Measurements from ENCODE around the gene TPD52L2. TPM values are rescaled to one million over a fixed set of nuclear protein-coding genes. Genes with fewer than 3 reads are reported as not detected.
A peak's percentile ranks its signal among the peaks of the same experiment; 100 is the strongest.

Gene TPD52L2
- polyA plus RNA-seq, 1 experiment: 202 TPM

DNA sequence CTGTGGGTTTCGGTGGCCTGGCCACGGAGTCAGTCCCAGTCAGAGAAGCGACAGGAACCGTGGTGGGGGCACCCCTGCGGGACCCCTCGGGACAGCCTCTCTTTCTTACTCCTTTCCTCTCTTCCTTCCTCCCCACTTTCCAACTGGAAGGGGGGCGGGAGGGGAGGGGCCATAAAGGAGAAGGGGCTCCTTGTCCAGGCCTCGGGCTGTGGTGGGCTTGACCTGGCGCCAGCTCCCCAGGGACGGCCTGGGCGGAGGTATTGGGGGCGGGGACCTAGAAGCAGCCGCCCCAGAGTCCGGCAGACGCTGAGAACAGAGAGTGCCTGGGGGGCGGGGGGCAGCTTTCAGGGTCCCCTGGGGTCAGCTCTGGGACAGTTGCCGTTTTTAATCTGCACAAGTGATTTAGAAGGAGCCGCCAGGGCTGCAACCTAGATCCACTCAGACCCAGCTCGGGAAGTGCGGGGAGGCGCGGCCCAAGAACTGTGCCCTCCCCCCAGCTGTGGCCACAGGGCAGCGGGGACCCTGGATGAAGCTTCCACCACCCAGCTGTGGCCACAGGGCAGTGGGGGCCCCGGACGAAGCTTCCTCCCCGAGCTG is 10.2 kb upstream of the TPD52L2 start:
- Histone ChIP-seq H3K9me3 (ENCODE audit: control insufficient read depth, insufficient read depth, low read length) (no peaks in the 10 kb centered on the region; the same call in 1 of the 2 replicates), H3K27me3 (ENCODE audit: control insufficient read depth, insufficient read depth, low read length) (no peaks in the 10 kb centered on the region), H3K27ac (ENCODE audit: low read depth, low read length) (no peak overlapping the region), H3K4me3 (ENCODE audit: low read depth, low read length) (no peak overlapping the region)
- ChIA-PET POLR2A (interaction anchor here (1.8 kb wide), 1 partner anchor 10 kb away, joined by 15 read pairs; the partner anchor contains the start of gene TPD52L2), CTCF (interaction anchor here (1.6 kb wide), 1 partner anchor 9 kb away, joined by 4 read pairs; no protein-coding TSS in a partner anchor)
- DNase-seq (ENCODE audit: low read depth, low spot score): no peak
- TF ChIP-seq CTCF (IDR thresholded peaks at IDR 0.05; ENCODE audit: low read depth, low read length): no peak

DNA sequence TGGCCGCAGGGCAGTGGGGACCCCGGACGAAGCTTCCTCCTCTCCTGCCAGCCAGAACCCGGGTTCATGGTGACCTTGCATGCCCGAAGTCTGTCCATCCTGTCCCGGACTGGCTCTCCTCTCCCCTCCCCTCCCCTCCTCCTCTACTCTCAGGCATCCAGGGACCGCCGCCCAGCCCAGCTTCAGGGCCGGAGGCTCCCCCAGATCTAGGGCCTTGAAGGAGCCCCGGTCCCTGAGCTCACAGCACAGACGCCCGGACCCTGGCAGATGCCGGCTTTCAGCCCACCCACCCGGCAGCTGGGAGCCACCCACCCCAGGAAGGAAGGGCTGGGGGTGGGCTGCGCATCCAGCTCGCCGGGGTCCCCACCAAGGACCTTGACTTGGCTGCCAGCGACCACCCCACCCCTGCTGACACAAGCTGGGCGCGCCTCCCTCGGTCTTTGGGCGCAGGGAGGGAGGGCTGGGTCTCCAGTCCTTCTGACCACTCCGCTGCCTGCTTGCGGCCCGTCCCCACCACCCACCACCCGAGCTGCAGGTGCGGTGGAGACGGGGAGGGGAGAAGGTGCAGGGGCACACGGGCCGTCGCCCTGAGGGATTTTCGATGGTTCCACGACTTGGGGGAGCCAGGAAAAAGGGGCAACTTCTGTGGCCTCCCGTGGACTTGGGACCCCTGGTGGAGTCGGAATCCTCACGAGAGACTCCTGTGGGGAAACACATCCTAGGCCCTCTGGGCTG is 9.5 kb upstream of the TPD52L2 start:
- POLR2A ChIA-PET: interaction anchor here (0.5 to 1.8 kb wide), 2 partner anchors 10 to 255 kb away, joined by 3 to 15 read pairs; partner anchors contain the start of gene TPD52L2
- no peaks in the 10 kb centered on the region for H3K27me3 ChIP-seq (ENCODE audit: control insufficient read depth, insufficient read depth, low read length)
- H3K9me3 ChIP-seq (ENCODE audit: control insufficient read depth, insufficient read depth, low read length): no peaks in the 10 kb centered on the region; the same call in 1 of the 2 replicates
- no peak overlapping the region for H3K27ac ChIP-seq (ENCODE audit: low read depth, low read length)
- DNase-seq (ENCODE audit: low read depth, low spot score): no peak
- TF ChIP-seq CTCF (IDR thresholded peaks at IDR 0.05; ENCODE audit: low read depth, low read length): no peak
- H3K4me3 ChIP-seq (ENCODE audit: low read depth, low read length): no peak overlapping the region
- CTCF ChIA-PET: interaction anchor here (1.6 kb wide), 1 partner anchor 8 kb away, joined by 4 read pairs; no protein-coding TSS in a partner anchor

GRCh38 chr20:63856098-63856511 is 9.0 kb upstream of the TPD52L2 start:
- Histone ChIP-seq H3K27me3 (ENCODE audit: control insufficient read depth, insufficient read depth, low read length) (no peaks in the 10 kb centered on the region), H3K9me3 (ENCODE audit: control insufficient read depth, insufficient read depth, low read length) (no peaks in the 10 kb centered on the region; the same call in 1 of the 2 replicates), H3K4me3 (ENCODE audit: low read depth, low read length) (no peak overlapping the region), H3K27ac (ENCODE audit: low read depth, low read length) (no peak overlapping the region)
- ChIA-PET CTCF (interaction anchor here (1.6 kb wide), 1 partner anchor 8 kb away, joined by 4 read pairs; no protein-coding TSS in a partner anchor), POLR2A (interaction anchor here (0.5 to 1.8 kb wide), 3 partner anchors 9 to 256 kb away, joined by 3 to 15 read pairs (median 4); partner anchors contain the start of gene TPD52L2)
- no peak for DNase-seq (ENCODE audit: low read depth, low spot score)
- no peak for TF ChIP-seq CTCF (IDR thresholded peaks at IDR 0.05; ENCODE audit: low read depth, low read length)

DNA sequence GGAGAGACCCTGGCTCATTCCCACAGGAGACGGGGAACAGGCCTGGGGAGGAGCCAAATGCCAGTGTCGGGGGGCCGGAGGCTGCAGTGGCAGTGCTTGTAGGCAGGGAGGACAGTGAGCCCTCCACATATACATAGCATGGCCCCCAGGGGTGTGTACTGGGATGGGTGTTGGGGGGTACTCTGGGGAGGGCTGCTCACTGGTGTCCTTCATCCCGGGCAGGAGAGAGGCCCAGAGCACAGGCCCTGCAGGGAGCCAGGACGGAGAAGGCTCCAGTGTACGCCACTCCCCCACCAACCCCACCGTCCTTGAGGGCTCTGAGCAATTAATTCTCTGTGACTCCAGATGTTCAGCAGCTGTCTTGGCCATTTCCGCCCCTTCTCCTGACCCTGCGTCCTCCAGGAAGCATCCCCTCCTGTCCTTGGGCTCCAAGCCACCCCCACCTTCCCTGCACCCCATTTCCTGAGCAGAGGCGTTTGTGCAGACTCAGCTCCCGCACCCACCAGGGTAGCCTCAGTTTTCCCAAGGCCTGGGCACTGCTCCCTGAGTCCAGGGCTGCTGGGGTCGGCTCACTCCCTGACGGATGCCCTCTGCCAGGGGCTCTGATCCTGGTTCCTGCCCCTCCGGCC is 7.2 kb upstream of the TPD52L2 start:
- no peaks in the 10 kb centered on the region; the same call in 1 of the 2 replicates for H3K9me3 ChIP-seq (ENCODE audit: control insufficient read depth, insufficient read depth, low read length)
- POLR2A ChIA-PET: interaction anchor here (0.5 to 1.4 kb wide), 2 partner anchors 11 to 19 kb away, joined by 3 to 4 read pairs; no protein-coding TSS in a partner anchor
- no peaks in the 10 kb centered on the region for H3K27me3 ChIP-seq (ENCODE audit: control insufficient read depth, insufficient read depth, low read length)
- DNase-seq (ENCODE audit: low read depth, low spot score): no peak
- CTCF ChIA-PET: interaction anchor here (0.8 to 1.0 kb wide), 2 partner anchors 83 to 175 kb away, joined by 3 read pairs; no protein-coding TSS in a partner anchor
- no peak for TF ChIP-seq CTCF (IDR thresholded peaks at IDR 0.05; ENCODE audit: low read depth, low read length)
- H3K4me3 ChIP-seq (ENCODE audit: low read depth, low read length): no peak overlapping the region
- H3K27ac ChIP-seq (ENCODE audit: low read depth, low read length): peak overlapping the region; percentile 21

Data from AG04450 (cell line).